GM23338 (cell line): ENCODE measurements around the gene NEK10.

Source experiments
- EZH2 ChIP-seq: fragments of 200-600 bp; sonication (generic); IDR thresholded peaks from one replicate; pipeline ENCODE4 v1.8.0; 2017; ENCODE audit warnings: antibody characterized with exemption, mild to moderate bottlenecking, low read depth; ENCODE audit not compliant: unreplicated experiment
- POLR2AphosphoS5 ChIP-seq: IDR thresholded peaks from 2 replicates; pipeline ENCODE4 v1.6.1; 2016; ENCODE audit warnings: antibody characterized with exemption, low read depth

DNA sequence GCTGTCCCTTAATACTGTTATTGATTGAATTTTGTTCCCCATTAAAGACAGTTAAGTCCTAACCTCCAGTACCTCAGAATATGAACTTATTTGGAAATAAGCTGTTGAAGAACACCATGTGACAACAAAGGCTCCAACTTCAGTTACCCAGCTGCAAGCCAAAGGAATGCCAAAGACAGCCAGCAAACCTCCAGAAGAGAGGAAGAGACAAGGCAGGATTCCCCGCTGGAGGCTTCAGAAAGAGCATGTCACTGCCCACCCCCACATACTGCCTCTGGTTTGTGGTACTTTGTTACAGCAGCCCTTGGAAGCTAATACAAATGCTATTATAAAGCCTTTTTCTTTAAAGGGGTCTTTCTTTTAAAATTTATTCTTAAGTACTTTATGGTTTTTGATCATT is 18.4 kb upstream of the NEK10 start:
- no peak for TF ChIP-seq POLR2AphosphoS5
- no peak for TF ChIP-seq EZH2
